NCI-H69 (cell line): ENCODE data around the gene SYCP3.
"Not testable (repeated sequence)": the region's sequence is repeated elsewhere in the genome, so short reads cannot be mapped to it uniquely, and the experiment has no call there.

Experiments
- DNase-seq: peaks from one replicate; lab custom pipeline; 2025; lab: John Stamatoyannopoulos, UW

The SYCP3 gene

GRCh38 chr12:101713059-101713682 is 26.1 kb downstream of the SYCP3 start:
- no peak for DNase-seq

GRCh38 chr12:101710288-101710687 is 29.0 kb downstream of the SYCP3 start:
- no peak for DNase-seq

- no peak for DNase-seq
These were observed 32.0 kb downstream of the SYCP3 start for GRCh38 chr12:101707131-101707782.

- DNase-seq = no peak
These were observed 32.9 kb downstream of the SYCP3 start for GRCh38 chr12:101706403-101706802.

GRCh38 chr12:101703487-101703886 is 35.8 kb downstream of the SYCP3 start:
- peak; percentile 32 for DNase-seq

- DNase-seq = no peak
These were observed 38.9 kb downstream of the SYCP3 start for GRCh38 chr12:101700299-101700820.

GRCh38 chr12:101698800-101699347 is 40.4 kb downstream of the SYCP3 start:
- DNase-seq = peak; percentile 50

GRCh38 chr12:101697930-101698799 is 41.1 kb downstream of the SYCP3 start:
- DNase-seq = peak; percentile 55

- DNase-seq = peak; percentile 86
These were observed 41.9 kb downstream of the SYCP3 start, which contains the start of gene CHPT1 for GRCh38 chr12:101697197-101697929. TSS of gene CHPT1 (plus strand) at chr12:101697640. CDS start at chr12:101697862, 222 bp downstream.

GRCh38 chr12:101696251-101697196 is 42.7 kb downstream of the SYCP3 start:
- DNase-seq = no peak

- no peak for DNase-seq
These were observed 43.6 kb downstream of the SYCP3 start for GRCh38 chr12:101695706-101696105.

- DNase-seq = no peak
These were observed 44.3 kb downstream of the SYCP3 start for GRCh38 chr12:101694986-101695385.

GRCh38 chr12:101694297-101694848 is 44.9 kb downstream of the SYCP3 start:
- no peak for DNase-seq

- no peak for DNase-seq
These were observed 47.7 kb downstream of the SYCP3 start for GRCh38 chr12:101691503-101692096.

GRCh38 chr12:101690544-101691098 is 48.6 kb downstream of the SYCP3 start:
- no peak for DNase-seq

GRCh38 chr12:101686176-101686575 is 53.1 kb downstream of the SYCP3 start:
- no peak for DNase-seq

GRCh38 chr12:101685092-101685491 is 54.2 kb downstream of the SYCP3 start:
- DNase-seq = no peak

GRCh38 chr12:101681627-101682026 is 57.6 kb downstream of the SYCP3 start:
- not testable (repeated sequence) for DNase-seq

GRCh38 chr12:101680647-101681046 is 58.6 kb downstream of the SYCP3 start:
- DNase-seq = no peak
